ENCODE measurements around the gene CCDC157.

CCDC157 gene

GRCh38 chr22:30328466-30329049 lies 28.2 kb upstream of the CCDC157 start:
- Histone ChIP-seq H3K4me3 (ENCODE audit: severe bottlenecking) (no peak overlapping the region), H3K4me1 (ENCODE audit: insufficient read depth, poor library complexity, severe bottlenecking) (peaks cover 21% of the 10 kb centered on the region), H3K36me3 (ENCODE audit: low read depth) (peaks cover 19% of the 10 kb centered on the region), H3K27ac (ENCODE audit: poor library complexity, severe bottlenecking) (no peak overlapping the region), H3K9me3 (ENCODE audit: severe bottlenecking) (no peaks in the 10 kb centered on the region), H3K27me3 (ENCODE audit: insufficient read depth, poor library complexity, severe bottlenecking) (no peaks in the 10 kb centered on the region)
- no peak for TF ChIP-seq CTCF (IDR thresholded peaks at IDR 0.05; ENCODE audit: poor library complexity, severe bottlenecking)
- ATAC-seq (ENCODE audit: low read depth) = no peak
- no peak for DNase-seq (ENCODE audit: low spot score)

DNA sequence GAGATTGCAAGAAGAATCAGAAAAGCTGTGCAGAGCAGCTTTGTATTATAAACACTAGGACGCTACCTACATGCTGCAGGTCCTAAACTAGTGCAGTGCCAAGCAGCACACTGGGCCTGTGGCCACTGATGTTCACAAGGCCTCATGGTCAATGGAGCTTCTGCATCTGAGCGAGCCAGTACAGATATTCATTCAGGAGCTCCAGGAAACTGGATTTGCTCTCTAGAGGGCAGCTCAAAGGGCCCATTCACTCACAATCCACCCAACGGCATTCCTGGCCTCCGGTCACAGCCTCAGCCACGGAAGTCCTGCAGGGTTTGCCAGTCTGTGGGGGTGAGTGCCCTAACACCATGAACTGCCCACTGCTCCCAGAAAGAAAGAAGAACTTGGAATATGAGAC lies 24.3 kb upstream of the CCDC157 start:
- Histone ChIP-seq H3K4me3 (ENCODE audit: severe bottlenecking) (no peak overlapping the region), H3K9me3 (ENCODE audit: severe bottlenecking) (no peaks in the 10 kb centered on the region), H3K27me3 (ENCODE audit: insufficient read depth, poor library complexity, severe bottlenecking) (no peaks in the 10 kb centered on the region), H3K4me1 (ENCODE audit: insufficient read depth, poor library complexity, severe bottlenecking) (peaks cover 4% of the 10 kb centered on the region), H3K36me3 (ENCODE audit: low read depth) (peaks cover 58% of the 10 kb centered on the region), H3K27ac (ENCODE audit: poor library complexity, severe bottlenecking) (no peak overlapping the region)
- no peak for TF ChIP-seq CTCF (IDR thresholded peaks at IDR 0.05; ENCODE audit: poor library complexity, severe bottlenecking)
- ATAC-seq (ENCODE audit: low read depth) (no peak), DNase-seq (ENCODE audit: low spot score) (no peak)

GRCh38 chr22:30332994-30333706 lies 23.7 kb upstream of the CCDC157 start:
- Histone ChIP-seq H3K9me3 (ENCODE audit: severe bottlenecking) (no peaks in the 10 kb centered on the region), H3K36me3 (ENCODE audit: low read depth) (peaks cover 64% of the 10 kb centered on the region)
- no peak for ATAC-seq (ENCODE audit: low read depth)

GRCh38 chr22:30333707-30334087 lies 23.1 kb upstream of the CCDC157 start:
- peaks cover 69% of the 10 kb centered on the region for H3K36me3 ChIP-seq (ENCODE audit: low read depth)
- no peaks in the 10 kb centered on the region for H3K9me3 ChIP-seq (ENCODE audit: severe bottlenecking)
- no peak overlapping the region for H3K4me3 ChIP-seq (ENCODE audit: severe bottlenecking)
- H3K4me1 ChIP-seq (ENCODE audit: insufficient read depth, poor library complexity, severe bottlenecking) = no peaks in the 10 kb centered on the region
- no peaks in the 10 kb centered on the region for H3K27me3 ChIP-seq (ENCODE audit: insufficient read depth, poor library complexity, severe bottlenecking)
- ATAC-seq (ENCODE audit: low read depth) = no peak
- TF ChIP-seq CTCF (IDR thresholded peaks at IDR 0.05; ENCODE audit: poor library complexity, severe bottlenecking) = no peak
- H3K27ac ChIP-seq (ENCODE audit: poor library complexity, severe bottlenecking) = no peak overlapping the region
- DNase-seq (ENCODE audit: low spot score) = no peak

More at GRCh38 chr22:30332994-30333706, 23.7 kb upstream of the CCDC157 start:
- Histone ChIP-seq H3K4me1 (ENCODE audit: insufficient read depth, poor library complexity, severe bottlenecking) (no peaks in the 10 kb centered on the region), H3K27me3 (ENCODE audit: insufficient read depth, poor library complexity, severe bottlenecking) (no peaks in the 10 kb centered on the region), H3K4me3 (ENCODE audit: severe bottlenecking) (no peak overlapping the region), H3K27ac (ENCODE audit: poor library complexity, severe bottlenecking) (no peak overlapping the region)
- DNase-seq (ENCODE audit: low spot score) = no peak
- TF ChIP-seq CTCF (IDR thresholded peaks at IDR 0.05; ENCODE audit: poor library complexity, severe bottlenecking) = no peak

- Histone ChIP-seq H3K4me1 (ENCODE audit: insufficient read depth, poor library complexity, severe bottlenecking) (no peaks in the 10 kb centered on the region), H3K27me3 (ENCODE audit: insufficient read depth, poor library complexity, severe bottlenecking) (no peaks in the 10 kb centered on the region), H3K9me3 (ENCODE audit: severe bottlenecking) (no peaks in the 10 kb centered on the region), H3K4me3 (ENCODE audit: severe bottlenecking) (no peak overlapping the region), H3K36me3 (ENCODE audit: low read depth) (peaks cover 79% of the 10 kb centered on the region), H3K27ac (ENCODE audit: poor library complexity, severe bottlenecking) (no peak overlapping the region)
- DNase-seq (ENCODE audit: low spot score) (no peak), ATAC-seq (ENCODE audit: low read depth) (no peak)
- no peak for TF ChIP-seq CTCF (IDR thresholded peaks at IDR 0.05; ENCODE audit: poor library complexity, severe bottlenecking)
Observed at GRCh38 chr22:30334646-30335045, 22.2 kb upstream of the CCDC157 start.

Measured in RWPE2 (cell line).